Suppressor macrophage treated with lipopolysaccharide for 1 hour (primary cell): ENCODE results near the gene SORCS3.

Source experiments
- DNase-seq, 3 donors: peaks; one replicate each; pipeline ENCODE4 v3.0.0-alpha.2; 2020 to 2022

SORCS3 gene

DNA sequence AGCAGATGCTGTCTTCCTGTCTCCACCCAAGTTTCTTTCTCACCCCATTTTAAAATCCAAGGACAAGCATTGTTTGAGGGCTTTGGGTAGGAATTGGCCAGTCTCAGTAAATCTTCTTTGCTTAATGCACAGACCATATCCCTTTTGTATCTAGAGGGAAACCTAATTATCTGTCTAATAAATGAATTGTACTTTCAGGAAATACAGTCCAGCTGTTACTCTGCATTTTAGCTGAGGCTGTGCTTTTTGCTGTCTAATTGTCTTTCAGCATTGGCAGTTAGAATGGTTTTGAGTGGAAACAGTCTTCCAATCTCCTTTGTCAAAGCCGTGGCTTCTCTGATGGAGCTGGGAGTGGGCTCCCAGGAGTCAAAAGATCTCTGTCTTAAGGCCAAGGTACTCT, 388.2 kb downstream of the SORCS3 start:
- no peak for DNase-seq

DNA sequence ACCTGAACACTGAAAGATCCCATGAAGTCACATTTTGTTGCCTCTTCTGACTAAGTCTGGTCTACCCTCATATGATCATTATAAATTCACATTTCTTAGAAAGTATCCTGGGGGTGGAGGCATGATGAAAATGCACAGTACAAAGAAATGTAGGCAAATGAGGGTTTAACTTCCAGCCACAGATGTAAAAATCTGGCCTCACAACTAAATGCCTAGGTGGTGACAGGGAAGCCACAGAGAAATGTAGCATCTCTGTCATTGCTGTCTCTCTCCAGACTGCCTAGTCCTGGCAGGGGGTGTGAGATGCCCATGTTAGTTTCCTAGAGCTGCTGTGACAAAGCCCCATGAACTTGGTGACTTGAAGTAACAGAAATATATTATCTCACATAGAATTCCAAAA, 395.9 kb downstream of the SORCS3 start:
- no peak for DNase-seq

DNA sequence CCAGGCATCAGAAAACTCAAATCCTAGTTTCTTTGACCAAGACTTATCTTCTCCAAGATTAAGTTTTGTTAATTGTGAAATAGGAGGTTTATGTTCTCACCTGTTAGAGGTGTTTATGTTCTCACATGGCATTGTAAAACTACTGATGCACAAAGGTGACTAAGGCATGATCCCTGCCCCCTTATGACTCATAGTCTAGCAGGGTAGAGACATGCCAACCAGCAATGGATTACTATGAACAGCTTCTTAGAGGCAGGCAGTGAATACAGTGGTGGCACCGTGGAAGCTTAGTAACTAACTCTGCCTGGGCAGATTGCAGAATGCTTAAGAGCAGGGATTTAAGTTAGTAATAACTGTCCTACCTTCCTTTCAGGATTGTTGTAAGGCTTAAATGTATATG, 400.9 kb downstream of the SORCS3 start:
- no peak for DNase-seq

DNA sequence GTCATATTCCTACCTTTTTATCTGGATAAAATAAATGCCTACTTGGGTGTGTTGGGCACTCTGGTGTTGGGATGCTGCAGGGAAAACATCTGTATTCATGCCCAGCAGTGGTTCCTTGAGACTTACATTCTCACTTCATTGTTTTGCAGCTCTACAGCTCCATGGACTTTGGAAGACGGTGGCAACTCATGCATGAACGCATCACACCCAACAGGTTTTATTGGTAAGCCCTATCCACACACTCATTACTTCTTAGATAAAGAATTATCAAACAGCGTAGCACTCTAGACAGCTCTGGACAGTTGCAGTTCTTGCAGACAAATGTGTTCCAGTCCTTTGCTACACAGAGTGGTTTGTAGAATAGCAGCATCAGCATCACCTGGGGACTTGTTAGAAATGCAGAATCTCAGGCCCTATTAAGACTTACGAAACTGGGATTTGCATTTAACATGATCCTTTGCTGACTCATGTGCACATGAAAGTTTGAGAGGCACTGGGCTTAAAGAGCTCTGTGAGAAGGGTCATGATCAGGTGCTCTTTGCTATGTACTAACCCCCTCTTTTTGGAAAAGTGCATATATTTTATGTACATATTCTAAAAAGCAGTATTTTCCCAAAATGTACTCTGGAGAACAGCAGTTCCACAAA, 401.9 kb downstream of the SORCS3 start:
- DNase-seq = no peak

DNA sequence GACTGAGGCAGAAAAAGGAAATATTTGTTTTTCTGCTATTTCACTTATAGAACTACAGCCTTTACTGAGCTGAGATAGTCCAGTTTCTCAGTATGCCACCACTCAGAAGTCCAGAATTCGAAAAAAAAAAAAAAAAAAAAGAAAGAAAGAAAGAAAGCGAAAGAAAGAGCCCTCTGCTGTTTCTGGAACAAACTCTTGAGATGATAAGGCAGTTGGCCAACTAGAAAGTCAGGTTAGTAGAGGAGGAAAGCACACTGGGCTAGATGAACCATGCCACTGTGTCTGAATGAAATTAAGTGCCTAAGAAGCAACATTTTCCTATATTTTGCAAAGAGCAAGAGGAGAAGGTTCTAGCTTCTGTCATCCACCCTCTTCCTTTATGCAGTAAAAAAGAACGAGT, 403.8 kb downstream of the SORCS3 start:
- DNase-seq = no peak

DNA sequence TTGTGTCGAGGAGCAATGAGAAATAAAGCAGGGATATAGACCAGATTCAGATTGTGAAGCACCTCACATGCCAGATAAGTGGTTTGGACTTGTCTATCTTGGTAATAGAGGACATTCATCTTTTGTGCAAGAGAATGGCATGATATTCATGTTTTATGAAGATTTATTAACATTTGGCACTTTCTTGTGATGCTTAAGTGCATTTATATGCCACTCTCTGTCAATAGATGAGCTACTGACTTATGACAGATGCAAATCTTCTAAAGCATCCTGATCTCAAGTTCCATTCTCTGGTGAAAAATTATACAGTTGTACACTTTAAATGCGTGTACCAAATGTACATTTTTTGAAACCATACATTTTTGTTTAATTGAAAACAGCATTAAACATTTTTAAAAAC, 415.3 kb downstream of the SORCS3 start:
- DNase-seq = no peak

DNA sequence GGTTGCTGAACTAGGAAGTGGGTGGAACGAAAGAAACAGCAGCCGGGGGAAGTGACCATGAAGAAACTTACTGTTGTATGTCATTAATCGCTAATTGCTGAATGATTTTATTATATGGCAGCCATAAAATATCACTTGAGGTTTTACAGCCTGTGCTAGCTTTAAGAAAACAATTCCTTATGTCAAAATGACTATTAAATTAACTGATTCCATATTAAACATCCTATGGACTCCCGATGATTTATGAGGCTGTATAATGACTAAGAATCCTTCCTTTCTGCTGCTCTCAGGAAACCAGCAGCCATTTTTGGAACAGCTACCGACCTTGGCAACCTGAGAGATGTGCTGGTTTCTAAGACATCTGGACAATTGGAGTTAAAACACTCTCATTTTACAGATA, 421.9 kb downstream of the SORCS3 start:
- DNase-seq = no peak

DNA sequence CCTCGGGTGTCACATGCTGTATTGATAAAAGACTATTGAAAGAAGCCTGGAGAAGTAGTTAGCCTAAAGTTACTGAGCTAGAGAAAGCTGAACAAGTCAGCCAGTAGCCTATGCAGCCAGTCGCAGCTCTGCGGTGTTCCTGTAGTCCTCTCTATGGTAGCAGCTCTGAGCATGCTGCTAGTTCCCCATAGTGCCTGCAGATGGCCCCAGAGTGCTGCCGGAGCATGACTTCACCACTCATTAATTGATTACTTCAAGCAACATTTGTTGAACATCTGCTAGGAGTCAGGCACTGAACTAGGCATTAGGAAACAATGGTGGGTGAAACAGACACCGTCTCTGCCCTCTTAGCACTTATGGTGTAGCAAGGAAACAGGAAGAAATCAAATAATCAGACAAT, 422.7 kb downstream of the SORCS3 start:
- DNase-seq = peak in 2 of 3 donors; percentile 1 to 5

DNA sequence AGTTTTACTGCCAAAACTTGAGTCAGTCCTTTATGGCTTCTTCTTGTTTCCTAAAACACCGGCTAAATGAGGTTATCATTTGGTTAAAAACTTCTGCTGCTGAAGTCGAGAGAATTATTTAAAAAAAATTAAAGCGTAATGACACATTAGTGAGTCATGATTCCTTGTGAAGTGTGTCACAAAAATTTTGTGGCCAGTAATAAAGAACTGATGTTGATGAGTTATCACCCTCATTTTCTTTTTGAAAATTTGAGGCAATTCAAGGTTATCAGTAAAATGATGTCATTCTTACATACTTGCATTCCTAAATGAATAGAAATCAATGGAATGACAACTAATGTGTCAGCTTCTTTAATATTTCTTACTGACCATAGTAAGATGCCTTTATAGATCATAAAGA, 427.4 kb downstream of the SORCS3 start:
- DNase-seq = no peak

DNA sequence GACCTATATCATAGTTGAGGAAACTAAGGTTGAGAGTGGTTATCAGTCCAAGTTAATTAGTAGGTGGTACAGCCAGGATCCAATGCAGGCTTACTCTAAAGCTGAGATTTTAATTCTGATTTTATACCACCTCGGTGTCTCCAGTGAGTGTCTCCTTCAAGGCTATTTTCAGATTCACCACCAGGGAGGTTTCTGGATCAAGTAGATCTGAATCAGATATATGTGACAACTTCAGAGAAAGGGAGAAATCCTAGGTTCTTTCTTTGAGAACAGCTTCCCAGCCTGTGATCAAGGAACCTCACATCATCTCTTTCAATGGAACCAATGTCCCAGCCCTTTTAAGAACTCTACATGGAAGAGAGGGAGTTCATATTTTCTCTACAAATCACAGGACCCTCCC, 429.2 kb downstream of the SORCS3 start:
- DNase-seq = no peak

DNA sequence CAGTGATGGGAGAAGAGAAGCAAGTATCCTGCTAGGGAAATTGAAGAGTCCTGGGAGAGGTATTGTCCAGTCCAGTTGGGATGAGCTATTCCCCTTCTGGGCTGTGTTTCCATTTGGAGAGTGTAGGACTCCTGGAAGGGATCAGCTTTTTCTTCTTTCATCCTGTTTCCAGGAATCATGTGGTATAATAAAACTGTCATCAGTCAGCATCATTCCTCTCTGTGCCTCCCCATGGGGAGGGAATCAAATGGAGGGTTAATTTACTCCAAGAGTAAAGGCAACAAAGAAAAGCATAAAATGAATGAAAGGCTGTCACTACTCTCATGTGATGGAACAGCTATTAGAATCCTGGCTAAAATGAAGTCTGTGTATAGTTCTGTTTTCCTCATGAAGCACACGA, 429.9 kb downstream of the SORCS3 start:
- no peak for DNase-seq

DNA sequence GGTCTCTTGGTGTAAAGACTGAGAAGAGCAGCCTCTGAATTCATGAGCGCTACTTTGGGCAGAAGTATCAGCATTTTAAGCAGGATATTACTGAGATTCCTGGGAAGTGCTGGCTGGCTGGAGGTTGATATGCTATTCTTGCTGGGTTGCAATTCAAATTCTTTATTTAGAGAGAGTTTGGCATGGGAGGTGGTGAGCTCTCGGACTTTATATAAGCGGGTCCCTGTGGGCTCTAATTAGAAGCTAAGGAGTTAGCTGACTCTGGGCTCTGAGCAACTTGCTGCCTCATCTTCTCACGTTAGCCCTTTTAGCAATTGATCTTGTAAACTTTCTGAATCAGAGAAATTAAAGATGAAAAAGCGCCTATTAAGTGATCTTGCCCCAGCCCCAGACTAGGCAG, 430.9 kb downstream of the SORCS3 start:
- DNase-seq = no peak

DNA sequence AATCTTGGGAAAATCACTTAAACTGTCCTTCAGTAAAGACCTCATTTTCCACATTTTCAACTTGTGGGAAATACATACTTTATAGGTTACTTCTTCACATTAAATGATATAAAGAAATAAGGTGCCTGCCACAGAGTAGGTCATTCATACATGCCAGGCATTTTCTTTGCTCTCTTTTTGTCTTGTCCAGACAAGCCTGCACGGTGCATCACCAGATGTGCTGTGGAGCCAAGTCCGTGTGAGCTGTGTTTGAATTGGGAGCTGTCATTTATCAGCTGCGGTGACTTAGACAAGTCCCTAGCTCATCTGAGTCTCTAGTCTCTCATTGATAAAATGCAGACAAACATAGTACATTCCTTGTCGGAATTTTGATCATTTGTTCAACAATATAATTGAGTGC, 432.9 kb downstream of the SORCS3 start:
- no peak for DNase-seq

DNA sequence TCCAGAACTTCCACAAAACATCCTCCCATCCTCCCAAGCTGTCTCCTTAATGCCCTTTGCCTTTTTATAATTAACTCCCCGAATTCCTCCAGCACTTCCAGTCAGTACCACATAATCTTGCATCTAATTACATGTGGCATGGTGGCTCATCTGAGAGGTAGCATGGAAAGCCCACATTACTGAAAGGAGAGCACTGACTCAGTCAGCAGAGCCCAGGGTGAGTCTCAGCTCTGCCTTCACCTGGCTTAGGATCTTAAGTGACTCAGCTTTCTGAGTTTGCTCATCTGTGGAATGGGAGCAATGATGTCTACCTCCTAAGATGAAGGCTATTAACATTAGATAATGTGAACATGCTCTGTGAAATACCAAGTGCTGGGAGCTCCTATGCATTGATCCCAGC, 433.9 kb downstream of the SORCS3 start:
- no peak for DNase-seq

DNA sequence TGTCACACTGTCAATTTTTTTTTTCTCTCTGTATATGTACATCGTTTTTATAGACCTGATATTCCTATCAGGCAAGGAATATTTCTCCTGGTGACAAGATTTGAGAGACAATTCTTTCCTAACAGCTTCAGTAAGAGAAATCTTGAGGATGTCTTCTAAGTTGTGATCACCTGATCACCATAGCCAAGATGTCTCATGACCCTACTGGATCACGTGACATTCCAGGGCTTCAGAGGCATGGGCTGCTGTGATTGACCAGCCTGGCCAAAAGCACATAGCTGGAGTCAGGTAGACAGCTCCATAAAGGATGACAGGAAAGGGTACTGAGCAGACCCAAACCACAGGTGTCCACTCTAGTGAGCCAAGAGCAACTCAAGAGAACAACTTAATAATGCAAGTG, 444.9 kb downstream of the SORCS3 start:
- no peak for DNase-seq

DNA sequence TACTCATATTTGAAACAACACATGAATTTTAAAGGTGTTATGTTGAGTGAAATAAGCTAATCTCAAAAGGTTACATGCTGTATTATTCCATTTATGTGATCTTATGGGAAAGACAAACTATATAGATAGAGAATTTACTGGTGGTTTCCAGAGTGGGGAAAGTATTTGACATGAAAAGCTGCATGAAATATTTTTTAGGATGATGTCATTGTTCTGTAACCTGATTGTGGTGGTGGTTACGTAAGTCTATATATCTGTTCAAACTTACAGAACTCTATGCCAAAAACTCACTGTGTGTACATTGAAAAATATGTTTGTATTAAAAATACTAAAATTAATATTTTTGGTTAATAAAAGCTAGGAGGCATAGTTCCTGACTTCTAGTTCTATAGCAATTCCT, 453.0 kb downstream of the SORCS3 start:
- DNase-seq = no peak

DNA sequence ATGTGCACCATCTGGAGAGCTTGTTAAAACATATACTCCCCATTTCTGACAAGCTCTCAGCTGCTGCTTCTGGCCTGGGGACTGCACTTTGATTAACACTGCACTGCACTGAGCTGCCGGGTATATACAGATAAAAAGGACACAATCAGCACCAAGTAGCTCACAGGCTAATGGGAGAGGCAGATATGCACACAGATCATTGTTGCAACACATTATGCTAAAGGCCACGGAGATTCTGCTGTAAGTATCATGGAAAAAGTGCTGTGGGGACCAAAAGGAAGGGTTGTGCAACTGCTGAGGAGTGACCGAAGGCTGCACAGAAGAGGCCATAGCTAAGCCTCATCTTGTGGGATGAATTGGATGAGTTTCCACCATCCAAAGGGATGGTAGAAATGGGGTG, 455.2 kb downstream of the SORCS3 start:
- DNase-seq = no peak

DNA sequence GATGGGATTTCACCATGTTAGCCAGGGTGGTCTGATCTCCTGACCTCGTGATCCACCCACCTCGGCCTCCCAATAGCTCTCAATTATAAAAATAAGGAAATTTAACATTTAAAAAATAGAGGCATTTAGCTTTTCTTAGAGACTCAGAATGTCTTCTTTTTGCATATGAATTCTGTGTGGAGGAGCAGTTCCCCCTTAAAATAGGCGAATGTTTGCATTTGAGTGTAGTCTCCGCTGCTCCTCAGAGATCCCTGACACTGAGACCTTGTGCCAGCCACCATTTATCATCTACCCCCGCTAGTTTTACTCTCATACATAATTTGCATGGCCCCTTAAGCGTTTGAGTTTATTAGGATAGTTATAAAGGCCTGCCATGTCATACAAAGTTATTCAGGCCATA, 461.9 kb downstream of the SORCS3 start:
- DNase-seq = no peak

DNA sequence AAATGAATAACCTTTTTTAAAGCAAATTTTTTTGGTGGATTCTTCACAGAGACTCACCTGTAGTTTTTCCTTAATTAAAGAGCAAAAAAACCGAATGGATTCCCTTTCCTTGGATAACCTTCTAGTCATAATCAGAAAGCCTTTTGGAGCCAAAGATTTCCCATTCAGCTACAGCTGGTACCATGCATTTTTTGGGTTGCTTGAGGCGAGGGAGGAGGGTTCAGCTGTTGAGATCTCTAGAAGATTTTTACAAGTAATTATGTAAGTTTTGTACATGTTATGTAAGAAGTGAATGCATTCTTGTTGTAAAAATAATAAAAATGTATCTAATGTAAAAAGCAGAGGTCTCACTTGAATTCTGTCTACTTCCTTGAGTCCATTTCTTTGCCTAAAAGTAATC, 463.2 kb downstream of the SORCS3 start:
- no peak for DNase-seq

DNA sequence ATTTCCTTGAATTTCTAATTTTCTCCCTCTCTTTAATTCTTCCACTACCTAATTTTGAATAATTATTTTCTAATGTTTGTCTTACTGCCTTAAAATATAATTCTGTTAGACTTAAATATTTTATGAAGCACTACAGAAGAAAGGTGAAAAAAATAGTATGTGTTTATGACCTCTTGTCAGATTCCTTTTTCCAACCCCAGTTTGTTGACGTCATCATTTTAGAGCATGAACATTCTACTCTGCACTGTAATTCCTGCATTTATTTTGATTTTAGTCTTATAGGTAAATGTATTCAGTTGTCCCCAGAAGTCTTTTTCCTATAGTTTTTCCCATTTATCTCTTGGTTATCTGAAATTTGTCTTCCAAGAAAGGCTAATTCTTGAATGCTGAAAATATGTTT, 468.1 kb downstream of the SORCS3 start:
- DNase-seq = no peak

DNA sequence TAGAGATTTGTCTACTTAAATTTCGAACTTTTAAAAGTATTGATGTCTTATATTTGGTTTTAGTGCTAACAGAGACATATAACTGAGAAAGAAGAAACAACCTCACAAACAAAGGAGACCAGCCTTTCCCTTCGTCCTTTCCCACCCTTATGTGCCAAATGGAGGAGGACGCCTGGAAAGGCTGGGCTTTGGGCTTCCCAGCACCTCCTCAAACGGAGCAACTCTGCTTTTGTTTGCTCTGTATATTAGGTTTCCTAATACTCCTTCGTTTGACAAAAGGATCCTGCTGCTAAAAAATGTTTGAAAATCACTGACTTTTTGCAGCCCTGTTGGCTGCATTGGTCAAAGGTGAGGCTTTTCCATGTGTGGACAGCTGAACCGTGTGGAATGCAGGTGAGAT, 471.8 kb downstream of the SORCS3 start:
- DNase-seq = no peak

DNA sequence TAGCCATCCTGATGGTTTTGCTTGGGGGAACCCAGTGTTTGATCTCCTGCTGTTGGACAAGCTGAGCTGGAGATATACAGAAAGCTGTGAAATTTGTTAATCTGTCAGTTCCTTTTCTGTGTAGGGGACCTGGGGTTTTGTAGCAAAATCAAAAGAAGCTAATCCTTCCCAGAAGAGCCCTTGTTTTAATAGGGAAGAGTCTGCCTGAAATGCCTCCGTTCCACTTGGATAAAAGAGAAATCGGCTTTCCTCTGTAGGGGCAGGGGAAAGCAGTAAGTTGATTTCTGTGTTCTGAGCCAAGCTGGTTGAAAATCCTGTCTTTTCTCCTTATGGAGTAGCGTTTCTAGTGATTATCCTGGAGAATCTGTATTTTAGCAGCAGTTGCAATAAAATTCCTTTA, 472.6 kb downstream of the SORCS3 start:
- no peak for DNase-seq

DNA sequence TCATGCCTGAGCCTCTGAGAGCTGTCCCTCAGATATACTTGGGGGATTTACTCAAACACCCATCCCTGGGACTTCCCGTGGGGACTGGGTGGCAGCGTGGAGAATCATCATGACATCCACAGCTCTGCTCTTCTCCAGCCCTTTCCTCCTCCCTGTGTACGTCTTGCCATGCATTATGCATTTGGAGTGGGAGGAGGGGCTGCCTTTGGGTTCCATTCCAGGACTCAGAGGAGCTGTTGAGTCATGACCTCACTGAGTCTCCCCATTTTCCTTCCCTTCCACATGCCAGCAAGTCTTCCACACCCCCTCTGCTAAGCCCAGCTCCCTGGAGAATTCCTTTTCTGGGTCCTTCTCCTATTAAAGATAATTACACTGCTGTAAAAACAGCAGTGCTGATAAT, 480.7 kb downstream of the SORCS3 start:
- no peak for DNase-seq

DNA sequence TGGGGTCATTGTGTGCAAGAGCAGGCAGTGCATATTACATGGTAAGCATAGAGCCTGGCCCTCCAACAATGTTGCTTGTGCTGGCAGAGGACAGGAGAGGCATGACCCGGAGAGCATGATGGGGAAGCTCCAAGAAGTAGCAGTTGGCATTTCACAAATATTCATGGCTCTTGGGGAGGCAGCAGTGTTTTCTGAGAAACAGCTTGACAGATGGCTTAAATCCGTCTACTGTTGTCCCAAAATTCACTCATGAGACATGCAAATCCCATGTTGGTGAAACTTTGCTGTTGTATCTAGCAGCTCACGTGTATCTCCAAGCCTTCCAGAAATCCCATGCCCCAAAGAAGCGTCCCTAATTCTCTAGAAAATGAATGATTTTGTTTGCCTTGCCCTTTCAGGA, 487.0 kb downstream of the SORCS3 start:
- DNase-seq = no peak

DNA sequence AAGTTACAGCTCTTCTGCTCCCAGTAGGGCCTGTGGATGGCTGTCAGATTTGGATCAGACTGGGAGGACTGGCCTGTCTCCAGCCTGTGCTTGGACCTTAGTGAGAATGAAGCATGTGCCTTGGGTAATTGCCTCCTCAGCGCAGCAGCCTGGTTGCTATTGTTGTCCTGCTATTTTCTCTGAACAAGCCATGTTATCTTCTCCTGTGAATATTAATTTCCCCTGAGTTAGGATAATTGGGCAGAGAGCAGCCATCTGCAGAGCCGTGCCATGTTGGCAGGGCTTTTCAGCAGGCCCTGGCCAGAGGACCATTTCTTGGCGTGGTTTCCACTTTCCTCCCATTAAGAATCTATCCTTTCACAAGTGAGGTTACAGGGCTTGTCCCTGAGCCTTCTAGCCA, 497.3 kb downstream of the SORCS3 start:
- no peak for DNase-seq

DNA sequence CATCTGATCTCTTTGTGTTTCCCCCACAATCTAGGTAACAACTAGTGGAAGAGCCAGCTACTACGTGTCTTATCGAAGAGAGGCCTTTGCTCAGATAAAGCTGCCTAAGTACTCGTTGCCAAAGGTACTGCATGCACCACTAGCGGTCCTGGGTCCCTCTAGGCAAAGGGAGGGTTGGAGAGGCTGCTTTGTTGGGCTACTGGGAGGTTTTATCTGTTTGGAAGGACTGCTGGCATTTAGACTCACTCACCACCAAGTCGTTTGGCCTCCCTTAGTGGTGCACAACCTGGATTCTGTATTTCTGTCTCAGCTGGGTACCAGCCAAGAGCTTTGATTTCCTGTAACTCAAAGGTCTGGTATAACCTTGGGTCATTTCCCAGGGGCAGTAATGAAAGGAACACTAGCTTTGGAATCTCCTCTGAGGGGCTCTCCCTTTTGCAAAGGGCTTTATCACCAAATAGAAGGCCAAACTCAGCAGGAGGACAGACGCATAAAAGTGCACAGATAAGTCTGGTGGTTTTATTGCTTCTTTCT, 498.3 kb downstream of the SORCS3 start:
- DNase-seq = no peak
